Astrocyte (in vitro differentiated cells and primary cell): ENCODE data around the gene LITAF. TPM values are rescaled to one million over a fixed set of nuclear protein-coding genes. Genes with fewer than 3 reads are reported as not detected.

Experiments used
- DNase-seq: peaks from one replicate; pipeline ENCODE4 v3.0.0-alpha.2; 2010; ENCODE audit warnings: low read depth
- FAIRE-seq: peaks from 2 replicates; lab custom pipeline; 2011; peaks lifted over from hg19 to GRCh38; lab: Jason Lieb, UNC
- H2AFZ ChIP-seq: 2 replicates; pipeline ENCODE4 v1.6.0; 2012; ENCODE audit warnings: low read depth, low read length, inconsistent platforms
- H3K27ac ChIP-seq: 2 replicates; pipeline ENCODE4 v1.5.1; 2011; ENCODE audit warnings: low read depth, low read length, inconsistent platforms
- H3K27me3 ChIP-seq: 2 replicates; pipeline ENCODE4 v1.6.0; 2011; ENCODE audit warnings: low read length, inconsistent platforms; ENCODE audit not compliant: insufficient read depth
- H3K36me3 ChIP-seq: 2 replicates; pipeline ENCODE4 v1.5.1; 2011; ENCODE audit warnings: low read length, inconsistent platforms; ENCODE audit not compliant: insufficient read depth
- H3K4me1 ChIP-seq: 2 replicates; pipeline ENCODE4 v1.5.1; 2011; ENCODE audit warnings: low read length, inconsistent platforms; ENCODE audit not compliant: insufficient read depth
- H3K4me2 ChIP-seq: 2 replicates; pipeline ENCODE4 v1.6.0; 2012; ENCODE audit warnings: low read length, inconsistent platforms
- H3K4me3 ChIP-seq: 2 replicates; pipeline ENCODE4 v1.5.1; 2011; ENCODE audit warnings: low read depth, mild to moderate bottlenecking, low read length, inconsistent platforms; ENCODE audit not compliant: insufficient read depth
- H3K79me2 ChIP-seq: 2 replicates; pipeline ENCODE4 v1.6.0; 2012; ENCODE audit warnings: mild to moderate bottlenecking, low read length, inconsistent platforms; ENCODE audit not compliant: insufficient read depth
- H3K9ac ChIP-seq: 2 replicates; pipeline ENCODE4 v1.6.0; 2012; ENCODE audit warnings: mild to moderate bottlenecking, low read length, inconsistent platforms
- H3K9me3 ChIP-seq: 2 replicates; pipeline ENCODE4 v1.5.1; 2012; ENCODE audit warnings: low read depth, mild to moderate bottlenecking, low read length, inconsistent platforms; ENCODE audit not compliant: insufficient read depth
- H4K20me1 ChIP-seq: 2 replicates; pipeline ENCODE4 v1.6.0; 2012; ENCODE audit warnings: low read length, inconsistent platforms; ENCODE audit not compliant: insufficient read depth
- H3K27ac Mint-ChIP-seq: one replicate; pipeline ENCODE4 v1.8.0; 2021; ENCODE audit warnings: mild to moderate bottlenecking, mixed read lengths; ENCODE audit not compliant: unreplicated experiment
- H3K27me3 Mint-ChIP-seq: one replicate; pipeline ENCODE4 v1.8.0; 2021; ENCODE audit warnings: low read depth, mixed read lengths; ENCODE audit not compliant: unreplicated experiment
- H3K36me3 Mint-ChIP-seq: one replicate; pipeline ENCODE4 v1.8.0; 2021; ENCODE audit warnings: low read depth, mixed read lengths; ENCODE audit not compliant: unreplicated experiment
- H3K4me1 Mint-ChIP-seq: one replicate; pipeline ENCODE4 v1.8.0; 2021; ENCODE audit warnings: low read depth, mixed read lengths; ENCODE audit not compliant: unreplicated experiment
- H3K4me3 Mint-ChIP-seq: one replicate; pipeline ENCODE4 v1.8.0; 2021; ENCODE audit warnings: mild to moderate bottlenecking, moderate library complexity, mixed read lengths; ENCODE audit not compliant: unreplicated experiment
- H3K9me3 Mint-ChIP-seq: one replicate; pipeline ENCODE4 v1.8.0; 2021; ENCODE audit warnings: mild to moderate bottlenecking, mixed read lengths; ENCODE audit not compliant: unreplicated experiment
- CTCF ChIP-seq: IDR thresholded peaks from 2 replicates; pipeline ENCODE4 v1.5.1; 2011; ENCODE audit warnings: low read depth, mild to moderate bottlenecking, inconsistent platforms, low read length, moderate library complexity; ENCODE audit not compliant: insufficient read depth
- EZH2 ChIP-seq: IDR thresholded peaks from 2 replicates; pipeline ENCODE4 v1.6.1; 2012; ENCODE audit warnings: mild to moderate bottlenecking, low read length, inconsistent platforms; ENCODE audit not compliant: insufficient read depth
- total RNA-seq: library from RNA; stranded (reverse); gene quantifications from 2 replicates; pipeline ENCODE4 v1.2.1, GENCODE V29; 2021

LITAF gene
- total RNA-seq, 1 donor from 2014 or later, result 113 TPM

DNA sequence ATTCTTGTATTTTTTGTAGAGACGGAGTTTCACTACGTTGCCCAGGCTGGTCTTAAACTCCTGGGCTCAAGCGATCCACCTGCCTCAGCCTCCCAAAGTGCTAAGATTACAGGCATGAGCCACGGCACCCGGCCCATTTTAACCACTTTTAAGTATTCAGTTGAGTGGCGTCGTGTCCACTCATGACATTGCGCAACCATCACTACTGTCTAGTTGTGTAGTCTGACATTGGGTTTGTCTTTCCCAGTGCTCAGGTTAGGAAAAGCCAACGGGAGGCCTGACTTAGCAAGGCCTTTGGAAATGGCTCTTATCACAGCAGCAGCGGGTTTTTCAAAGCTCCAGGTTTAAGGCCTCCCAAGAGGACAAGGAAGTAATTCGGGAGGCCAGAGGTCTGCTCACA is 58.7 kb downstream of the LITAF start:
- Histone ChIP-seq H3K4me3 (no peak overlapping the region), H4K20me1 (no peaks in the 10 kb centered on the region), H3K9ac (no peak overlapping the region), H3K36me3 (no peaks in the 10 kb centered on the region), H3K79me2 (no peaks in the 10 kb centered on the region), H3K27me3 (peaks cover 20% of the 10 kb centered on the region), H3K9me3 (no peaks in the 10 kb centered on the region), H3K4me2 (no peak overlapping the region), H2AFZ (no peak overlapping the region), H3K4me1 (peaks cover 3% of the 10 kb centered on the region), H3K27ac (no peak overlapping the region)
- FAIRE-seq (no peak), DNase-seq (no peak)
- Mint-ChIP-seq H3K36me3 (no peaks in the 10 kb centered on the region), H3K4me3 (no peak overlapping the region), H3K27ac (no peak overlapping the region), H3K4me1 (peaks cover 7% of the 10 kb centered on the region), H3K9me3 (no peaks in the 10 kb centered on the region), H3K27me3 (peaks cover 6% of the 10 kb centered on the region)
- no peak for TF ChIP-seq CTCF
- TF ChIP-seq EZH2, result no peak

DNA sequence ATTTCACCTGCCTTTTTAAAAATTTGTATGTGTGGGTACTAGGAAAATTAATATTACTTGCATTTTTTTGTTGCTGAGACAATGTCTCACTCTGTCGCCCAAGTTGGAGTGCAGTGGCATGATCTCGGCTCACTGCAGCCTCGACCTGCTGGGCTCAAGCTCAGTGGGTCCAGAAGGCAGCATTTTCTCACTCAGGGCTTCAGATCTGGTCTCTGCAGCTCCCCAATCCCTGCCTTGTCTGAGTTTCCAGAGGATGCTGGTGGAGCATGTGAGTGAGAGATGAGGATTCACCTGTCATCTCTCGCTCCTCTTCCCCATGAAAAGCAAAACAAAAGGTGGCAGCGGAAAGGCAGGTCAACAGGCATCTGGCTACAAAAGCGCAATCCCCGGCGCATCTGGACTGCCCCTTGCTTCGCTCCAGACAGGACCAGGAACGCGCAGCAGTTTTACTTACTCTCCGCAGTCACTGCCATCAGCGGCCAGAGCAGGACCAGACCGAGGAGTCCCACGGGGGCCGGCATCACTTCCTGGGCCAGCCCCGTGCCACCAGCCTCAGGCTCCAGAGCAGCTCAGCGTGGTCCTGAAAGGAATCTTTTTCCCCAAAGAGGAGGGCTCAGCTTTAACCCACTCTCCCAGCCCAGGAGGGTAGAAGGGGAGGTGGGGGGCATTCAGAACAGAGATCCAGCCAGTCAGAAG is 59.9 kb downstream of the LITAF start:
- no peak overlapping the region for H3K27ac Mint-ChIP-seq
- no peaks in the 10 kb centered on the region for H4K20me1 ChIP-seq
- H3K4me1 ChIP-seq, result peaks cover 3% of the 10 kb centered on the region
- peaks cover under 1% of the 10 kb centered on the region for H3K9me3 Mint-ChIP-seq
- H3K9ac ChIP-seq, result no peak overlapping the region
- no peak overlapping the region for H3K4me3 Mint-ChIP-seq
- H3K4me2 ChIP-seq, result peak overlapping the region; percentile 50
- TF ChIP-seq EZH2 (no peak), CTCF (no peak)
- peaks cover 6% of the 10 kb centered on the region for H3K27me3 Mint-ChIP-seq
- DNase-seq (no peak), FAIRE-seq (no peak)
- H3K9me3 ChIP-seq, result no peaks in the 10 kb centered on the region
- no peak overlapping the region for H3K4me3 ChIP-seq
- peaks cover 20% of the 10 kb centered on the region for H3K27me3 ChIP-seq
- no peaks in the 10 kb centered on the region for H3K36me3 ChIP-seq
- no peaks in the 10 kb centered on the region for H3K36me3 Mint-ChIP-seq
- peaks cover 7% of the 10 kb centered on the region for H3K4me1 Mint-ChIP-seq
- no peak overlapping the region for H2AFZ ChIP-seq
- H3K27ac ChIP-seq, result no peak overlapping the region
- no peaks in the 10 kb centered on the region for H3K79me2 ChIP-seq

DNA sequence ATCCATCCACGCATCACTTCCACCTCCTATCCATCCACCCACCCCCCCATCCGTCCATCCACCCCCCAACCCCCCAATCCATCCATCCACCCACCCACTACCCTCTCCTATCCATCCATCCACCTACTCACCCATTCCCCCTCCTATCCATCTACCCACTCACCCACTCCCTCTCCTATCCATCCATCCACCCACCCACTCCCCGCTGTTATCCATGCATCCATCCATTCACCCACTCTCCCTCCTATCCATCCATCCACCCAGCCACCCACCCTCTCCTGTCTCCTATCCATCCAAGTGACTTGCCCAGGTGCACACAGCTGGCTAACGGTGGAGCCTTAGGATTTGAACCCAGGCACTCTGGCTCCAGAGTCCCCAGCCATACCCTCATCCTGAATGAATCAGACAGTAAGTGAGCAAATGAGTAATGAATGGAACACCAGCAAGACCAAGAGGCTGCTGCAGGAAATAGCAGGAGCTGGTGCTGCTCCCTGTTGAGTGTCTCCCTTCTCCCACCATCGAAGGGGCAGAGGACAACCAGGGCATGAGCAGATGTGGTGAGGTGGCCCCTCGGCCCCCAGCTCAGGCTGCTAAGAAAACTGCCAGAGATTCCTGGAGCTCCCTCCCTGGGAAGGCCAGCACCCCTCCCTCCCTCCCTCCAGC is 62.5 kb downstream of the LITAF start:
- TF ChIP-seq CTCF (no peak), EZH2 (no peak)
- Mint-ChIP-seq H3K27ac (no peak overlapping the region), H3K4me3 (no peak overlapping the region), H3K9me3 (peaks cover 5% of the 10 kb centered on the region), H3K27me3 (peaks cover 6% of the 10 kb centered on the region), H3K36me3 (peaks cover 2% of the 10 kb centered on the region), H3K4me1 (no peaks in the 10 kb centered on the region)
- Histone ChIP-seq H3K4me2 (no peak overlapping the region), H2AFZ (no peak overlapping the region), H3K9me3 (no peaks in the 10 kb centered on the region), H3K9ac (no peak overlapping the region), H3K27me3 (peaks cover 20% of the 10 kb centered on the region), H3K4me3 (no peak overlapping the region), H3K27ac (no peak overlapping the region), H4K20me1 (no peaks in the 10 kb centered on the region), H3K4me1 (no peaks in the 10 kb centered on the region), H3K36me3 (no peaks in the 10 kb centered on the region), H3K79me2 (no peaks in the 10 kb centered on the region)
- FAIRE-seq, result no peak
- DNase-seq, result no peak
